Measurements from ENCODE around the gene TESMIN.

The TESMIN gene

GRCh38 chr11:68658097-68658496, 93.2 kb downstream of the TESMIN start:
- DNase-seq, result no peak
